ENCODE results near the gene PLAAT3.
"Not testable (repeated sequence)": the region's sequence is repeated elsewhere in the genome, so short reads cannot be mapped to it uniquely, and the experiment has no call there.

PLAAT3 gene

DNA sequence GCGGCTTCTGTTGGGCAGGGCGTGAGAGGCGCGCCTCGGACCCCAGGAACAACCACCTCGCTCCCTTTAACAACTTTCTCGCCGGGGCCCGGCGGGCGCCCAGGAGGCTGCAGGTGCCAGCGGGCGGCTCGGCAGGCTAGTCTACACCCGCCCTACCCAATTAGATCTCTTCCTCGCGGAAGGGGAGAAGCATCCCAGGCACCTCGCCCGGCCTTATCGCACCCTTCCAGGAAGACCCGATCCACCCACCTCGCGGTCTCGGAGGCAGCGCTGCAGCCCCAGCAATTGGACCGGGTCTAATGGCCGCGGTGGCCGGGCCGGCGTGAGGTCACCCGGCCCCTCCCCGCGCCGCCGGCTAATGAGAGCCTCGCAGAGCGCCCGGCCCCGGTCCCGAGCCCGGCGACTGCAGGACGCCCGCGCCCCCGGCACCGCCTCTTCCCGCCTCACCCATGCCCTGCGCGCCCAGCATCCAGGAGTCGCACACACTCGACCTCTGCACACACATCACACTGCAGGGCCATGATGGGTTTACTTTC is at the start of gene PLAAT3:
PLAAT3 (minus strand) TSS at position 298 of the 536 bp plus-strand sequence. CDS start 419 bp downstream, outside the sequence.
- peak; percentile 15 for DNase-seq

DNA sequence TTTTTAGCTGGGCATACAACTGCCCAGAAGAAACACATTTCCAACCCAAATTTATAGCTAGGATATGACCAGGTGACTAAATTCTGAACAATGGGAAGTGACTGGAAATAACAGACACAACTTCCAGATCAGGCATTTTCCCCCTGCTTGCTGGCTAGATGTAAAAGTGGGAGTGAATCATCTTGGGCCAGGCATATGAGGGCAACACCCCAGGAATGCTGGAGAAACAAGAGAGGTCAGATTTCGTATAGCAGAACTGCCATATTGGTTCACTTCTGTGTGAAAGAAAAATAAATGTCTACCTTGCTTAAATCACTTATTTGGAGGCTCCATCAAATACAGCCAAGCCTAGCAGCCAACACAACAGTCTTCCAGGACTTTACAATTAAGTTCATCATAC is 49.6 kb upstream of the PLAAT3 start:
- no peak for DNase-seq

DNA sequence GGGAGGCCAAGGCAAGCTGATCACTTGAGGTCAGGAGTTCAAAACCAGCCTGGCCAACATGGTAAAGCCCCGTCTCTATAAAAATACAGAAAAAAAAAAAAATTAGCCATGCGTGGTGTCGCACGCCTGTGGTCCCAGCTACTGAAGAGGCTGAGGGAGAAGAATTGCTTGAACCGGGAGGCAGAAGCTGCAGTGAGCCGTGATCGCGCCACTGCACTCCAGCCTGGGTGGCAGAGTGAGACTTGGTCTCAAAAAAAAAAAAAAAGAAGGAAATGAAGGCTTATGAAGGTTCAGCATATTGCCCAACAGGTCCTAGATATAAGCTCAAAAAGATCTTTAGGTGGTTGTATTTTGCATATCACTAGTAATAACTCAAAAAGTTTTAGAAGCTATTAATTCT is 46.7 kb upstream of the PLAAT3 start:
- DNase-seq = no peak

DNA sequence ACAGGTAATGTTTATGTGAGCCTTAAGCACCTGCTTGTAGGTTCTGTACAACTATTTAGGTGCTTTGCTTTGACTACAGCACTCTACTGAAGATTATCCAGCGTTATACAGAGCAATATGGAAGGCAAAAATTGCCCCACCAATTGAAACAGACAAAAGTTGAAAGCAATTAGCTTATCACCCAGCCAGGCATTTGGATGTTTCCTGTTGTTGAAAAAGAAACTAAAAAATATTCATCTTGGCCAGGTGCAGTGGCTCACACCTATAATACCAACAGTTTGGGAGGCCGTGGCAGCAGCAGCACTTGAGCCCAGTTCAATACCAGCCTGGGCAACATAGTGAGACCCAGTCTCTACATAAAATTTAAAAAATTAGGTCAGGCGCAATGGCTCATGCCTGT is 38.4 kb upstream of the PLAAT3 start:
- DNase-seq = no peak

DNA sequence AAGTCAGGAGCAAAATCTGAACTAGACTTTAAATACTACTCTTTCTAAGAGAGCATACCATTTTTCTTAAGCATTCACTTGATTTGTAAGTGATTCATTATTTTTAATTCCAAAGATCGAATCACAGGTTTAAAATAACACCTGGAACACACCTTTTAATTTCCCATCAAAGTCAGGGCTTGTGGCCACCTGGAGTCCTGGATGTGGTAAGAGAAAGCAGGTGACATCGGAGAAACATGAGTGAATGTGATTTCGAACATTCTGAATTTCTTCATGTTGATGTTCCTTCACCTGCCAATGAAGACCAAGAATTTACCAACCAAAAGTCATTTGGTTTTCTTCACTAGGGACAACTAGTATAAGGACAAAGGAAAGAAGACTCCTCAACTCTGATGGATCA is 29.0 kb upstream of the PLAAT3 start:
- DNase-seq = no peak

DNA sequence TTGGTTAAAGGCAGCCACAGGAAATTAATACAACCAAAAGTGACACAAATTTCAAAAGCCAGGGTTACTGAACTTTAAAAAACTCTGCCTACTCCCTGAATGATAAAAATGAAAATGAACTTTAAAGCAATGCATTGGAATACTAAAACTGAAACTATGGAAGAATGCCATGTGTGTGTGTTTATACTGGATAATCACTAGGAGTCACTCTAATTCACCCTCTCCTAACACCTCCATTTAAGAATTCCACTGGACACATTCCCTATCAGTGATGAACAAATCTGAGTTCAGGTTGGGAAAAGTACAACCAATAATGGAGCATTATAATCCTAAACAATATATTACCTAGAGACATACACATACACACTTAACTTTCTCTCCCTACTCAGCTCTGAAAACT is 27.5 kb upstream of the PLAAT3 start:
- no peak for DNase-seq

DNA sequence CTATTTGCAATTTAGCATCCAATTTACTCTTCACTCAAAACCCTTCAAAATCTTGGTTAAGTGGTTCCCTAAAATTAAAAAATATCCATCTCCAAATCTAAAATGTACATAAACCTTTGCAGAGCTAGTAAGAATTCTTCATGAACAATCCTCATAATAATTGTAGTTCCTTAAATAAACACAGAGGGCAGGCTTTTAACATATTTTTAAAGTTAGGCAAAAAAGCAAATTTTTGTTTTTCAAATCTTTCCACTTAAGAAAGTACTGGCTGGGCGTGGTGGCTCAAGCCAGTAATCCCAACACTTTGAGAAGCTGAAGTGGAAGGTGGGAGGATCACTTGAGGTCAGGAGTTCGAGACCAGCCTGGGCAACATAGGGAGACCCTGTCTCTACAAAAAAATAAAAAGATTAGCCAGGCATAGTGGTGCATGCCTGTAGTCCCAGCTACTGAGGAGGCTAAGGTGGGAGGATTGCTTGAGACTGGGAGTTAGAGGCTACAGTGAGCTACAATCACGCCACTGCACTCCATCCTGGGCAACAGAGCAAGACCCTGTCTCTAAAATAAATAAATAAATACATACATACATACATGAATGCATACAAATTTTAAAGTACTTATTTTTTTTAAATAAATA is 25.1 kb upstream of the PLAAT3 start:
- no peak for DNase-seq

GRCh38 chr11:63638436-63638835 is 24.2 kb upstream of the PLAAT3 start:
- not testable (repeated sequence) for DNase-seq

DNA sequence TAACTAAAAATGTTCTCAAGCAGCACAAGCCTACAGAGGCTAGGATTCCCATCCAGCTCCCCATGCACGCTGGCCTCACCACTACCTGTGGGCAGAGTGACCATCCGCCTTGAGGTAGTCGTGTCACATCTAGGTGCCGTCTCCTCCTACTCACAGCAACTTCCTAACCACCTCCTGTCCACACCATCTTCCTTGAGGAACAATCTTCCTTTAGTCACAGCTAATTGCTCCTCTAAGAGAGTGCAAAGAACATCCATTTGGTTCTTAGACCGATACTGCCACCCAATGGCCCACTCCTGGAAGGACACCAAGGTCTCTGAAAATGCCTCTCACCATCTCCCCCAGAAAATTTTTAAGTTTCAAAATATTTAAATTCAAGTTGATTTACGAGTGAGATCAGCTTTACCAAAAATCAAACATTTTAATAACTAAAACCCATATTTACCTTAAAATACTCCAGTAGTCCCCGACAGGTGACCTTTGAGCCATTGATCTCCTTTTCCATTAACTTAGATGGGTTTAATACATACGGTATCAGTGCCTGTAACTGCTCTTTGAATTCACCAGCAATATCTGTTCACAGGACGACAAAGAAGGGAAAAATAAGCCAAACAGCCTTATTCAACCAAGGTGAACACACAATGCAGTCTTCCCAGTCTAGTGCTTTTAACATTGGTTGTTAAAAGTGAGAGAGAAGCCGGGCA is 21.7 kb upstream of the PLAAT3 start:
- DNase-seq = peak; percentile 66

DNA sequence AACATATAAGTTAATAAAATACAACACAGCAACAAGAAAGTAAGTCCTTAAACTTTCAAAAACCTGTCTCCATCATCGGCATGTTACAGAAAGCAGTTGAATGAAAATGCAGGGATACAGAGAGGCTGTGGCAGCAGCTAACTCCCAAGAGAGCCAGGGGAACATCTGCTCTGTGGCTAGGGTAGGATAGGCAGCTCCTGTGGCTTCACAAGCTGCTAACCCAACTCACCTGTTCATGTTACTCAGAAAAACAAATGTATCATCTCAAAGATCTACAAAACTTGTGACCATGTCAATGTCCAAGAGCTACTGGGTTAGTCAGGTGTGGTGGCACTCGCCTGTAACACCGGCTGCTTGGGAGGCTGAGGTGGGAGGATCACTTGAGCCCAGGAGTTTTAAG is 15.2 kb upstream of the PLAAT3 start:
- no peak for DNase-seq

- no peak for DNase-seq
Measured at GRCh38 chr11:63623513-63624140, 9.4 kb upstream of the PLAAT3 start.

GRCh38 chr11:63622323-63622722 is 8.1 kb upstream of the PLAAT3 start:
- DNase-seq = no peak

DNA sequence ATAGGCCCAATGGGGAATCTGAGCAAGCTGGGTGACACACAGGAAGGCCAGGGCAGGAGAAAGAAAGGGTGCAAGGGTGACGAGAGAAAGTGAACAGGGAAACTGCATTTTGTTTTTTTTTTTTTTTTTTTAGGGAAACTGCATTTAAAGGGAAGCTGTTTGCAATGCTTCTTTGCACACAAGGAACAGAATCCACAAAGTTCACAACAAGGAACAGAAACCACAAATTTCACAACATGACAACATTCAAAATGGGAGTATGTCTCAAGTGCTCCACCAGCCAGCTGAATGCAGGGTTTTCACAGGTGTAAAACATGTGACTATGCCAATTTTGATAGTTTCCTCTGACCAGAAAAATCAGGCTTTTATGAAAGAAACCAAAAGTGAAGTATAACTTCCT is 6.8 kb upstream of the PLAAT3 start:
- no peak for DNase-seq

- DNase-seq = no peak
Measured at GRCh38 chr11:63619967-63620366, 5.7 kb upstream of the PLAAT3 start.

DNA sequence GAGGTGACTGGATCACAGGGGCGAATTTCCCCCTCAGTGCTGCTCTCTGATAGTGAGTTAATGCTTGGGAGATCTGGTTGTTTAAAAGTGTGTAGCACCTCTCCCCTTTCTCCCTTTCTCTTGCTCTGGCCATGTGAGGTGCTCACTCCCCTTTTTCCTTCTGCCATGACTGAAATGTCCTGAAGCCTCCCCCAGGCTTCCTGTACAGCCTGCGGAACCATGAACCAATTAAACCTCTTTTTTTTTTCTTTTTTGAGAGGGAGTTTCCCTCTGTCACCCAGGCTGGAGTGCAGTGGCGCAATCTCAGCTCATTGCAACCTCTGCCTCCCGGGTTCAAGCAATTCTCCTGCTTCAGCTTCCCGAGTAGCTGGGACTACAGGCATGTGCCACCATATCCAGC is 3.5 kb upstream of the PLAAT3 start:
- DNase-seq = not testable (repeated sequence)

GRCh38 chr11:63616953-63617352 is 2.7 kb upstream of the PLAAT3 start:
- no peak for DNase-seq

GRCh38 chr11:63613517-63614135 is 607 bp downstream of the PLAAT3 start:
- peak; percentile 26 for DNase-seq

- no peak for DNase-seq
Measured at GRCh38 chr11:63612181-63612580, 2.1 kb downstream of the PLAAT3 start.

DNA sequence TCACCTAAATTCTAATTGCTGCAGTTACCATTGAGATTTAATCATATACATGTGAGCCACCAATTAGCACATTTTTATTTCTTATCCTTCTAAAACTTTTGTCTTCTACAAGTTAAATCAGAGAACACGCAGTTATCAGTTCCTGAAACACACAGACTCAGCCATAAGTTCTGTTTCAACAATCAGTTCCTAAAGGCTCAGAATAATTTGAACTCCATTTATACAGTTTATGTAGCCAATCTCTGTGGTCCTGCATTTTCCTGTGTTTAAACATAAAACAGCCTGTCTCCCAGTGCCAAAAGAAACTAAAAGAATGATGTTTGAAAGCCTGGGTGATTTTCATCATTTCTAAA is 2.9 kb downstream of the PLAAT3 start:
- no peak for DNase-seq

DNA sequence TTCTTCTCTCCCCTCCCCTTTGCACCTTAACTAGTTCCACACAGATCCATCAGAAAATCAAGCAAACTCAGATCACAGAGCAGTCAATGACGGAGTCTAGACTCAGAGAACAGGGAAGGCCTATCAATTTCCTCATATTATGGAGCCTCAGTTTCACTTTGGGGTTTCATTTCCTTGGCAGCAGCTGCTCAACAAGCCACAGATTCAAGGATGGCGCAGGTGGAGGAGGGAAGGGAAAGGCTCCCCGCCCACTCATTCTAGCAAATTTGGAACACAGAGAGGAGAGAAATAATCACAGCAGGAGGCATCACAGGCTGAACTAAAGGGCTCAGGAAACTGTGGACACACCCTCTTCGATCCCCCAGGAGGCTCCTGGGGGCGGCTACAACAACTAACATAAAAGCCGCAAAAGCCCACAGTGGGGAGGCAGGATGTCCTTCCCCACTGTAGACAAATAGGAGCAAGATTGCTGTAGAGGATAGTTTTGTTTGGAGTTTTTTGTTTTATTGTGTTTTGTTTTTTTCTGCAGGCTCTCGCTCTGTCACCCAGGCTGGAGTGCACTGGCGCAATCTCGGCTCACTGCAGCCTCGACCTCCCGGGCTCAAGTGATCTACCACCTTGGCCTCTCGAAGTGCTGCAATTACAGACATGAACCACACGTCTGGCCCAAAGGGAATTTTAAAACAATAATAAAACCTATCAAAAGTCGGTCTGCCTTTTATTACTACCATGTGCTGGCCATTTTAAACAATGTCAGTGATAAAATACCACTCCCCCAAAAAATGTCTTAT is 3.4 kb downstream of the PLAAT3 start:
- DNase-seq = no peak

GRCh38 chr11:63609971-63610580 is 4.2 kb downstream of the PLAAT3 start:
- no peak for DNase-seq

DNA sequence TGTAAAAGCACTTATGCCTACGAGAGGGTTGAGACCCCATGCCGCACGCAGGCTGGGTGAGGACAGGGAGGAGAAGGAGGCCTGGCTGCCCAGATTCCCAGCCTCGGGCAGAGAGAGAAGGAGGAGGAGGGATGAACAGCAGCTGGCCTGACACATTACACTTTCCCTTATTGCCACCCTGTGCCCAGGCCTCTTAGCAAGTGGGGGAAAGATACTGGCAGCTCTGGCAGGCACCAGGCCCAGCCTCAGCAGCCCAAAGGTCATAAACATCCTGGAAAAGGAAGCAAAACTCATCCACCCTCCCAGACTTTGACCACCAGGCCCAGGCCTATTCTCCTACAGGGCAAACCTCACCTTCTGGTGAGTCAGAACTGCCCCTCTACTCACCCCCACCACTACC is 4.7 kb downstream of the PLAAT3 start:
- no peak for DNase-seq
